Retinal pigment epithelial cell (primary cell): ENCODE data around the gene TBC1D2.

Experiments
- DNase-seq: peaks from one replicate; pipeline ENCODE4 v3.0.0-alpha.2; 2010; ENCODE audit warnings: low read depth
- H3K4me3 ChIP-seq: 2 replicates; pipeline ENCODE4 v1.5.1; 2011; ENCODE audit warnings: mild to moderate bottlenecking, low read length, control low read depth, moderate library complexity
- TF ChIP-seq, protein P1 (sequence below): conservative IDR thresholded peaks from 2 replicates; pipeline ENCODE4 v1.5.1; 2011; ENCODE audit warnings: low read depth, low read length, control low read depth, inconsistent platforms

Gene TBC1D2, protein sequence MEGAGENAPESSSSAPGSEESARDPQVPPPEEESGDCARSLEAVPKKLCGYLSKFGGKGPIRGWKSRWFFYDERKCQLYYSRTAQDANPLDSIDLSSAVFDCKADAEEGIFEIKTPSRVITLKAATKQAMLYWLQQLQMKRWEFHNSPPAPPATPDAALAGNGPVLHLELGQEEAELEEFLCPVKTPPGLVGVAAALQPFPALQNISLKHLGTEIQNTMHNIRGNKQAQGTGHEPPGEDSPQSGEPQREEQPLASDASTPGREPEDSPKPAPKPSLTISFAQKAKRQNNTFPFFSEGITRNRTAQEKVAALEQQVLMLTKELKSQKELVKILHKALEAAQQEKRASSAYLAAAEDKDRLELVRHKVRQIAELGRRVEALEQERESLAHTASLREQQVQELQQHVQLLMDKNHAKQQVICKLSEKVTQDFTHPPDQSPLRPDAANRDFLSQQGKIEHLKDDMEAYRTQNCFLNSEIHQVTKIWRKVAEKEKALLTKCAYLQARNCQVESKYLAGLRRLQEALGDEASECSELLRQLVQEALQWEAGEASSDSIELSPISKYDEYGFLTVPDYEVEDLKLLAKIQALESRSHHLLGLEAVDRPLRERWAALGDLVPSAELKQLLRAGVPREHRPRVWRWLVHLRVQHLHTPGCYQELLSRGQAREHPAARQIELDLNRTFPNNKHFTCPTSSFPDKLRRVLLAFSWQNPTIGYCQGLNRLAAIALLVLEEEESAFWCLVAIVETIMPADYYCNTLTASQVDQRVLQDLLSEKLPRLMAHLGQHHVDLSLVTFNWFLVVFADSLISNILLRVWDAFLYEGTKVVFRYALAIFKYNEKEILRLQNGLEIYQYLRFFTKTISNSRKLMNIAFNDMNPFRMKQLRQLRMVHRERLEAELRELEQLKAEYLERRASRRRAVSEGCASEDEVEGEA

DNA sequence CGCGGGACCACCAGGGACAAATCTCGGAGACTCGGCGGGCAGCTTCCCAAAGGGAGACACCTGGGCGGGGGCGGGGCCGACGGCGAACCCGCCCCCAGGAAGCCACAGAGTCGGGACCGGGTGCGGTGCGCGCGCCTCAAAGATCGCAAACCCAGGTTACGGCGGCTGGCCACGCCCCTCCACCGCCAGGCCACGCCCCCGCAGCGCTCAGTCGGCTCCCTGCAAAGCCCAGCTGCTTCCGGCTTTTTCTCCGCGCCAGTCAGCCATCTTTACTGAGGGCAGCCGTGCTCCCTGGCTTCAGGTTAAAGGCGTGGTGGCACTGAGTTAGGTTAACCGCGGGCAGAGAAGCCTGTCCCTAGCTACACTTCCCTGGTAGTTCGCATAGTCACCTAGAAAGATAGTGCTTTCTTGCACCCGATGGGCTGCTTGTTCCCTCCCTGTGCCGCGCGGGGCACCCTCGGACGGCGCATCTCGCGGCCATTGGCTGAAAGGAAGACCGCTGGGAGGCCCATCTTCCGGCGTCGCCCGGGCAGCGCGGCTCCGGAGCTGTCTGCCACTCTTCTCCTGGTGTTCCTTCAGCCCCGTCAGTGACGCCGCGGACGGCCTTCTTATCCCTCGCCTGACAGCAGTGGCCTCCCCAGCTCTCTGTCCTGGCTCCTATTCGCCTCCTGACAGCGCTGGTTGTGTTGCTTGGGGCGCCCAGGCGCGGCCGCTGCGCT, at the start of gene TBC1D2:
Gene TBC1D2 (minus strand): TSS at position 72 of the 719 bp plus-strand sequence. CDS start 108 bp downstream, outside the sequence.
- DNase-seq, result peak; percentile 67
- TF ChIP-seq, protein P1, sequence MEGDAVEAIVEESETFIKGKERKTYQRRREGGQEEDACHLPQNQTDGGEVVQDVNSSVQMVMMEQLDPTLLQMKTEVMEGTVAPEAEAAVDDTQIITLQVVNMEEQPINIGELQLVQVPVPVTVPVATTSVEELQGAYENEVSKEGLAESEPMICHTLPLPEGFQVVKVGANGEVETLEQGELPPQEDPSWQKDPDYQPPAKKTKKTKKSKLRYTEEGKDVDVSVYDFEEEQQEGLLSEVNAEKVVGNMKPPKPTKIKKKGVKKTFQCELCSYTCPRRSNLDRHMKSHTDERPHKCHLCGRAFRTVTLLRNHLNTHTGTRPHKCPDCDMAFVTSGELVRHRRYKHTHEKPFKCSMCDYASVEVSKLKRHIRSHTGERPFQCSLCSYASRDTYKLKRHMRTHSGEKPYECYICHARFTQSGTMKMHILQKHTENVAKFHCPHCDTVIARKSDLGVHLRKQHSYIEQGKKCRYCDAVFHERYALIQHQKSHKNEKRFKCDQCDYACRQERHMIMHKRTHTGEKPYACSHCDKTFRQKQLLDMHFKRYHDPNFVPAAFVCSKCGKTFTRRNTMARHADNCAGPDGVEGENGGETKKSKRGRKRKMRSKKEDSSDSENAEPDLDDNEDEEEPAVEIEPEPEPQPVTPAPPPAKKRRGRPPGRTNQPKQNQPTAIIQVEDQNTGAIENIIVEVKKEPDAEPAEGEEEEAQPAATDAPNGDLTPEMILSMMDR, result peak; percentile 21

DNA sequence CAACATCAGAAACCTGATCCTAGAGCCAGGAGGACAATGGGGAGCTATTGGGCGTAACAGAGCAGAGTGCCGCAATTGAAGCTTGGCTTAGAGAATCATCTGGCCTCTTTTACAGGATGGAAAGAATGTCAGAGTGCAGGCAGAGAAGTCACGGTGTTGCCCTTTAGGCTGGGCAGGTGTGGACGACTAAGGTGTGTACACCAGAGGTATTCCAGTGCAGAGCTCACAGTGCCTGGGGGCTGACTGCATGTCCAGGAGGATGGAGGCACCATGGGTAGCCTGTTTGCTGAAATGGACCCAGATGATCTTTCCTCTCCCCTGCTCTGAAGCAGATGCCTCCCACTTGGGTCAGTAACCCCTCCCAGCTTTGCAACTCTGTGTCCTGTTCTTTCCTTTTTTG, 48.9 kb upstream of the TBC1D2 start:
- no peak overlapping the region for H3K4me3 ChIP-seq
- TF ChIP-seq, protein P1, result no peak
- no peak for DNase-seq

More for the DNA sequence above, at the start of gene TBC1D2:
- peak within 1 kb of the TSS; percentile 91 for H3K4me3 ChIP-seq

DNA sequence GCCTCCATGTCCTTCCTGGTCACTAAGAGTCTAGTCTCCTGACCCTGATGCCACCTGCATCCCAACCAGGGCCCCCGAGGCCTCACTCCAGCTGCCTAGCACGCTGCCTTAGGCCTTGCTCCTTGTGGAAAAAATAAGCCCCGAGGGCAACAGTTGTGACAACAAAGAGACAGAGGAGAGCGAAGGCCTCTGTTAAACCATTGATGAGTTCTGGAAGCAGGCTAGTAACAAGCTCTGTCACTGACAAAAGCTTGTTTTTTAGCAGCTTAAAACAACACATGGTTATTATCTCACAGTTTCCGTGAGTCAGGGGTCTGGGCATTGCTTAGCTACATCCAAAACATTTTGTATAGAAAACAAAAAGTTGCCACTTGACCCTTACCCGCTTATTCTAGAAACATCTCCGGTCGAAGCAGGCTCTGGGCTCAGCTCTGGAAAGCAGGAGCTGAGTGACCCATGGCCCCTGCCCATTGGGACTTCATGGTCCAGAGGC, 48.2 kb upstream of the TBC1D2 start:
- TF ChIP-seq, protein P1, result no peak
- DNase-seq, result no peak
- no peak overlapping the region for H3K4me3 ChIP-seq

DNA sequence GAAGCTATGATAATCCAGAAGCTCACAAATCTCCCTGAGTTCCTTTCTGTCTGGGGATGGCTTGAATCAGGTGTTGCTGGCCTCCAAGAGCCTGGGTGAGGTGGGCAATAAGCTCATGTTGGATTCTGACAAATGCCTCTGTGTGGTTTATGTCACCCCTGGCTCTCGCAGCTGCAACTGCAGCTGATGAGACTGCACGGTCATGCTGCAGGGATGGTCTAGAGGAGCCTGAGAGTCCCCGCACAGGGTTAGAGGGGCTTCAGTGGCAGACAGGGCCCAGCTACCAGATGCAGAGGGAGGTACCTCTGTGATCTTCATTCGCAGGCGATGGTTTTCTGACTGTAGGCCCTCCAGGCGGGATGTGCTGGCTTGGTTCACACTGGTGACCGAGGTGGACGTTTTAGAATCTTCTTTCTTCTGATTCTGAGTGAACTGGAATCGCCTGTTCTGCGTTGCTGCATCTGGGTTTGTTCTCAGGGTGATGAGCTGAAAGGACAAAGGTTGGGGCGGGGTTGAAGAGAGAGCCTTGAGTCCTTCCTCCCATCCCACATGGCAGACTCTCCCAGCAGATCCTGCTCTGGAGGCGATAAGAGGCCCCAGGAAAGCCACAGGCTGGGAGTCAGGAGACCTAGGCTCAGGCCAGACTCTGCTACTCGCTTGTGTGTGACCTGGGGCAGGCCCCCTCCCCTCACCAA, 47.6 kb upstream of the TBC1D2 start:
- TF ChIP-seq, protein P1, result no peak
- H3K4me3 ChIP-seq, result no peak overlapping the region
- DNase-seq, result no peak

DNA sequence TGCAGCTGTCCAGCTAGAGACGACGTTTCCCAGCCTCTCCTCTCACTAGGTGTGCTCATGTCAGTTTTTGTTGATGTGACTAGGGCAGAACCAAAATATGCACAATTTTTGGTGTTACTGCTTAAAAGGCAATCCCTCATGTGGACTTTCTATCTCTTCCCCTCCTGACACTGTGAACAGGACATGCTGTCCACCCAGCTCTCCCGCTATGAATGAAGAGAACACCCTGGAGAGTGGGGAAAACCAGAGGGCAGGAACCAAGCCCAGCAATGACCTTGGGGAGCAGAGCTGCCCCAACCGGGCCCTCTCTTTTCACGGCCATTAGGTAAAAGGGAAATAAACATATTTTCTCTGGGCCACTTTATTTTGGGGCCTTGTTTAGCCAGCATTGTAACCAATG, 46.7 kb upstream of the TBC1D2 start:
- TF ChIP-seq, protein P1, result no peak
- H3K4me3 ChIP-seq, result no peak overlapping the region
- DNase-seq, result no peak

DNA sequence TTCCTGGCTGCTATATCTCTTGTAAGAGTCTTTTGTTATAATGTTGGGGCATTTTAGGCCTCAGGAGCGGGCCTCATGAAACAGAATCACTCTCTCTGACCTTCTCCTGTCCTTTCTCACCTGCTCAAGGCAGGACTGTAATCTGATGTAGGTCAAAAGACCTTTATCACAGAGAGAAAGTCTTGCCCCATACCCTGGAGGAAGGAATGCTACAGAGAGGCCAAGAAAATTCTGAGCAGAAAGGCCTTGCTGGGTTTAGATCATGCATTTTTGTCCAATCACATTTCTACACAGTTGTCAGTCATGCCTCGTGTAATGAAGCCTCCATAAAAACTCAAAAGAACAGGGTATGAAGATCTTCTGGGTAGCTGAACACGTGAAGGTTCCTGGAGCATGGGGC, 45.2 kb upstream of the TBC1D2 start:
- TF ChIP-seq, protein P1, result no peak
- DNase-seq, result no peak
- H3K4me3 ChIP-seq, result no peak overlapping the region
